Suprapubic skin (tissue), 4 donors: Measurements from ENCODE around the gene ME2.

ENCODE experiments used
- EP300 ChIP-seq: sonication (generic); formaldehyde crosslinking; IDR thresholded peaks from one replicate; pipeline ENCODE4 v1.6.1; 2017; ENCODE audit warnings: antibody characterized with exemption
- POLR2AphosphoS5 ChIP-seq, 3 donors: sonication (generic); formaldehyde crosslinking; IDR thresholded peaks; one replicate each; pipeline ENCODE4 v1.6.1; 2017; ENCODE audit warnings: antibody characterized with exemption in 3 of 3
- TF ChIP-seq, protein P1 (sequence below), 2 donors: fragments of 200-600 bp in 1 of 2; fragments of 450-650 bp in 1 of 2; sonication (generic) in 1 of 2; IDR thresholded peaks; one replicate each; pipeline ENCODE4 v1.5.1; 2016 to 2019; ENCODE audit warnings: antibody characterized with exemption in 2 of 2, mild to moderate bottlenecking in 1 of 2, moderate library complexity in 1 of 2

DNA sequence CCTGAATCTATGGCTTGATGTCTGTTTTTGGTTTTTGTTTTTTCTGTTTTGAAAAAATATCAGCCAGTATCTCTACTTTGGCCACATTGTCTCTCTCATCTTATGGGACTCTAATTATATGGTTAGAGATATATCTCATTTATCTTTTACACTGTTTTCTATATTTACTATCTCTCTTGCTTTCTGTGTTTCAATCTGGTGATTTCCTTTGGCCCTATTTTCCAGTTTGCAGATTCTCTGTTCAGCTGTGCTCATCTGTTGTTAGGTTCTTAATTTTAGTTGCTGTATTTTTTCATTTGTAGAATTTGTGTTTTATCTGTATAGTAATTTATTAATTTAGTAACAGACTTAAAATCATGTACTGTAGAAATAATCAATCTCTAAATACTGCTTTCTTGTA lies 47.6 kb downstream of the ME2 start:
- TF ChIP-seq, protein P1, sequence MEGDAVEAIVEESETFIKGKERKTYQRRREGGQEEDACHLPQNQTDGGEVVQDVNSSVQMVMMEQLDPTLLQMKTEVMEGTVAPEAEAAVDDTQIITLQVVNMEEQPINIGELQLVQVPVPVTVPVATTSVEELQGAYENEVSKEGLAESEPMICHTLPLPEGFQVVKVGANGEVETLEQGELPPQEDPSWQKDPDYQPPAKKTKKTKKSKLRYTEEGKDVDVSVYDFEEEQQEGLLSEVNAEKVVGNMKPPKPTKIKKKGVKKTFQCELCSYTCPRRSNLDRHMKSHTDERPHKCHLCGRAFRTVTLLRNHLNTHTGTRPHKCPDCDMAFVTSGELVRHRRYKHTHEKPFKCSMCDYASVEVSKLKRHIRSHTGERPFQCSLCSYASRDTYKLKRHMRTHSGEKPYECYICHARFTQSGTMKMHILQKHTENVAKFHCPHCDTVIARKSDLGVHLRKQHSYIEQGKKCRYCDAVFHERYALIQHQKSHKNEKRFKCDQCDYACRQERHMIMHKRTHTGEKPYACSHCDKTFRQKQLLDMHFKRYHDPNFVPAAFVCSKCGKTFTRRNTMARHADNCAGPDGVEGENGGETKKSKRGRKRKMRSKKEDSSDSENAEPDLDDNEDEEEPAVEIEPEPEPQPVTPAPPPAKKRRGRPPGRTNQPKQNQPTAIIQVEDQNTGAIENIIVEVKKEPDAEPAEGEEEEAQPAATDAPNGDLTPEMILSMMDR (IDR thresholded peaks at IDR 0.05): no peak
- TF ChIP-seq POLR2AphosphoS5 (IDR thresholded peaks at IDR 0.05) (no peak), EP300 (no peak)
